NCI-H1436 (cell line): Measurements from ENCODE around the gene PSME4.

ENCODE experiments used
- DNase-seq: peaks from one replicate; lab custom pipeline; 2025; lab: John Stamatoyannopoulos, UW

Gene PSME4, protein sequence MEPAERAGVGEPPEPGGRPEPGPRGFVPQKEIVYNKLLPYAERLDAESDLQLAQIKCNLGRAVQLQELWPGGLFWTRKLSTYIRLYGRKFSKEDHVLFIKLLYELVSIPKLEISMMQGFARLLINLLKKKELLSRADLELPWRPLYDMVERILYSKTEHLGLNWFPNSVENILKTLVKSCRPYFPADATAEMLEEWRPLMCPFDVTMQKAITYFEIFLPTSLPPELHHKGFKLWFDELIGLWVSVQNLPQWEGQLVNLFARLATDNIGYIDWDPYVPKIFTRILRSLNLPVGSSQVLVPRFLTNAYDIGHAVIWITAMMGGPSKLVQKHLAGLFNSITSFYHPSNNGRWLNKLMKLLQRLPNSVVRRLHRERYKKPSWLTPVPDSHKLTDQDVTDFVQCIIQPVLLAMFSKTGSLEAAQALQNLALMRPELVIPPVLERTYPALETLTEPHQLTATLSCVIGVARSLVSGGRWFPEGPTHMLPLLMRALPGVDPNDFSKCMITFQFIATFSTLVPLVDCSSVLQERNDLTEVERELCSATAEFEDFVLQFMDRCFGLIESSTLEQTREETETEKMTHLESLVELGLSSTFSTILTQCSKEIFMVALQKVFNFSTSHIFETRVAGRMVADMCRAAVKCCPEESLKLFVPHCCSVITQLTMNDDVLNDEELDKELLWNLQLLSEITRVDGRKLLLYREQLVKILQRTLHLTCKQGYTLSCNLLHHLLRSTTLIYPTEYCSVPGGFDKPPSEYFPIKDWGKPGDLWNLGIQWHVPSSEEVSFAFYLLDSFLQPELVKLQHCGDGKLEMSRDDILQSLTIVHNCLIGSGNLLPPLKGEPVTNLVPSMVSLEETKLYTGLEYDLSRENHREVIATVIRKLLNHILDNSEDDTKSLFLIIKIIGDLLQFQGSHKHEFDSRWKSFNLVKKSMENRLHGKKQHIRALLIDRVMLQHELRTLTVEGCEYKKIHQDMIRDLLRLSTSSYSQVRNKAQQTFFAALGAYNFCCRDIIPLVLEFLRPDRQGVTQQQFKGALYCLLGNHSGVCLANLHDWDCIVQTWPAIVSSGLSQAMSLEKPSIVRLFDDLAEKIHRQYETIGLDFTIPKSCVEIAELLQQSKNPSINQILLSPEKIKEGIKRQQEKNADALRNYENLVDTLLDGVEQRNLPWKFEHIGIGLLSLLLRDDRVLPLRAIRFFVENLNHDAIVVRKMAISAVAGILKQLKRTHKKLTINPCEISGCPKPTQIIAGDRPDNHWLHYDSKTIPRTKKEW (N-terminal part only)

GRCh38 chr2:53970724-53971602 lies at the start of gene PSME4:
Gene PSME4, minus strand, starts transcription at chr2:53970993. Its CDS starts 209 bp downstream, at chr2:53970784.
- DNase-seq, result peak; percentile 82

GRCh38 chr2:54015798-54016699 lies 45.3 kb upstream of the PSME4 start:
- DNase-seq, result no peak

DNA sequence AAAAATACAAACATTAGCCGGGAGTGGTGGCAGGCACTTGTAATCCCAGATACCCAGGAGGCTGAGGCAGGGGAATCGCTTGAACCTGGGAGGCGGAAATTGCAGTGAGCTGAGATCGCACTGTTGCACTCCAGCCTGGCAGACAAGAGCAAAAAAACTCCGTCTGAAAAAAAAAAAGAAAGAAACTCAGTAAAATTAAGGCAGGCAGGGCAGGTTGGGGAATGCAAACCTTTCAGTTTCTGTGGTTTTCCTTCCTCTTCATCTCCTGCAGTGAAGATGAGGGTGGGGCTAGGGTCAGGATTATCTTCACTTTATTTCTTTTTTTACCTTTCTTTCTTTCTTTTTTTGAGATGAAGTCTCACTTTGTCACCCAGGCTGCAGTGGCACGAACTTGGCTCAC lies 43.2 kb upstream of the PSME4 start:
- no peak for DNase-seq

- DNase-seq, result no peak
Measured at GRCh38 chr2:54012538-54013141, 41.8 kb upstream of the PSME4 start.

- DNase-seq, result no peak
Measured at GRCh38 chr2:54009549-54009948, 38.8 kb upstream of the PSME4 start.

DNA sequence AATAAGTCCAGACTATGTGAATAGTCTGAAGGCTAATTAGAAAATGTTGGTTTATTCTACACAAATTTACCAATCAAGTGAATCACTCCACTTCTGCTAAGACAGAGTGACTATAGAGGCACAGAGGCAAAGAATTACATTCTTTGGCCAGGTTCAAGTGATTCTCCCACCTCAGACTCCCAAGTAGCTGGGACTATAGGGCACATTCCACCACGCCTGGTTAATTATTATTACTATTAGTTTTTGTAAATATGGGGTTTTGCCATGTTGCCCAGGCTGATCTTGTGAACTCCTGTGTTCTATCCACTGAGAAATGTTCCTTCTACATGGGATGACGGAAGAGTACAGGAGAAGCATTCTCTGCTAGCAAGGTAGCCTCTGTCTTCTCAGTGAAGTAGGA lies 37.6 kb upstream of the PSME4 start:
- no peak for DNase-seq

DNA sequence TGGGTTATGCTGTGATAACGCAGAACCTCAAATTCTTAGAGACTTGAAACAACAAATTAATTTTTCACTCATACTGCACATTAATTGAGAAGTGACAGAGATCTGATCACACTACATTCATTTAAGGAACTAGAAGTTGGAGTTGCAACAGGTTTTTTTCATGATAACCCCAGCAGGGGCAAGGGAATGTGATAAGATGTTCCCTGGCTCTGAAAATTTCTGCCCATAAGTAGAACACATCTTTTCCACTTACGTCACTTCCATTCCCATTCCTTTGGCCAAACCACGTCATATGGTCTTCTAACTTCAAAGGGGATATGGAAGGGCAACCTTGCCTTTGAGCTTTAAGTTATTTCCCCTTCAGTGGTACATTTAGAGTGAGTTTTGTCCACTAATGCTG lies 29.7 kb upstream of the PSME4 start:
- no peak for DNase-seq

- DNase-seq, result no peak
Measured at GRCh38 chr2:54000122-54000521, 29.3 kb upstream of the PSME4 start.

DNA sequence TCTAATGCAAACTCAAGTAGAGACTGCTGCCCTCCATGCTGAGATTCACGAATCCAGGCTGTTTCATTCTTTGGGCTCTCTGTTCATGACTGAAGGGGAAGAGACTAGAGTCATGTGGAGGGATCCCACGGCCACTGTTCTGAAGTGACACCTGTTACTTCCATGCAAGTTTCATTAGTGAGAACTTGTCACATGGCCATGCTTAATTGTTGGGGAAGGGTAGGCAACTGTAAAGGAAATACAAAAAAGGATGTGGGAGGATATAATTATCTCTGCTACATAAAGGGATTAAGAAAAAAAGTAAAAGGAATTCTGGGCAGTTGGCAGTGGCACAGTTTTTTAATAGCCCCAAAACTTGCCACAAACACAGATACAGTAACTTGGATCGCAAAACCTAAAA lies 28.0 kb upstream of the PSME4 start:
- no peak for DNase-seq

DNA sequence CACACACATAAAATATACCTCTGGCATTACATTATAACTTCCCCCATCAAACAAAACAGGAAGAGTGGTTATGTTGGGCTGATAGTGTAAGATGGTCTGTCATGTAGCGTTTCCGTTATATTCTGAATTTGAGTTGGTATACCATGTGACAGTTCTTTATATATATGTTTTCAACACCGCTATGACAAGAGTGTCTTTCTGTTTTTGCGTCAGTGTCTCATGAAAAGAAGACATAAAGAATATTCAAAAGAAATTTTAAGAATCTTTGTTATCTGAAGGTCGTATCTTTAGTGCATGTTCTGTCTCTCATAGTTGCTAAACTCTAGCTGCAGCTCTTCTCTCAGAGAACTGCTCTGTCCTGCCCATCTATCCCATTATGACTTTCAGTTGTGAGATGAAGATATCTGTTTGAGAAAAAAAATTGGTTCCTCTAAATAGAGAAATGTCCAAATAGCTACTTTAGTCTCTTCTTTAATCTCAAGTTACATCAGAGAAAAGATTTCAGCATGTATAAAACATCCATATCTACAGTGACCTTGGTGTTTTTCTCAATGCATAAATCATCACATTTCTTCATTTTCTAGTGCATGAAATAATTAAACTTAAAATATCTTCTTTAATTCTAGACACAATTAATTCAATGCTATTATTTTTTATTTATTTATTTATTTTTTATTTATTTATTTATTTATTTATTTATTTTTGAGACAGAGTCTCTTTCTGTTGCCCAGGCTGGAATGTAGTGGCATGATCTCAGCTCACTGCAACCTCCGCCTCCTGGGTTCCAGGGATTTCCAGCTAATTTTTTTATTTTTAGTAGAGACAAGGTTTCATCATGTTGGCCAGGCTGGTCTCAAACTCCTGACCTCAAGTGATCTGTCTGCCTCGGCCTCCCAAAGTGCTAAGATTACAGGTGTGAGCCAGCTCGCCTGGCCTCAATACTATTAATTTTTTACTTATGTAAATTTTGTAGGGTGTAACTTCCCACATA lies 24.3 kb upstream of the PSME4 start:
- DNase-seq, result no peak

- DNase-seq, result no peak
Measured at GRCh38 chr2:53991948-53992347, 21.2 kb upstream of the PSME4 start.

DNA sequence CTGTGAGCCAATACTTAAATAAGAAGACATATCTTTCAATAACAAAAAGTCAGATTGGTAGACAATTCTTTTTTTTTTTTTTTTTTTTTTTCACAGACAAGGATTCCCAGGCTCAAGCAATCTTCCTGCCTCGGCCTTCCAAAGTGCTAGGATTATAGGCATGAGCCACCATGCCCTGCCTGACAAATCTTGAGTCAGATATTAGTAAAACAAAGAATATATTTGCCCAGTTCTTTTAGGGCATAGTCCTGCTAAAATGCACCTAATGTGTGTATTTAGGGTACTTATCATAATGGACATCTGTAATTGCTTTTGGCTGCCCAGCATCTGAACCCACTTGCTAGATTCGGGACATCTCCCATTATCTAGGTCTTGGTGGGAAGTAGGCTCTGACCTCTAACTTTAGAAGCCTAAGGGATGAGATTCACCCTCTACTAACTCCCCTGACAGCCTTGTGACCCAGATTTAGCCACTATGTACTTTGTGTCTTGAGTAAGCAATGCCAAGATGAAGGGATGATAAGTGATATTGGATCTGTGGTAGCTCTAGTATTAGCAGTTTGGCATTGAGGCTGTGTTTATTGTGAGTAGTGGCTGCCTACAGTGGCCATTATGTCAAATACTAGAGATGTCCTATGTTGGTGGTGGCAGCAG lies 18.5 kb upstream of the PSME4 start:
- no peak for DNase-seq

DNA sequence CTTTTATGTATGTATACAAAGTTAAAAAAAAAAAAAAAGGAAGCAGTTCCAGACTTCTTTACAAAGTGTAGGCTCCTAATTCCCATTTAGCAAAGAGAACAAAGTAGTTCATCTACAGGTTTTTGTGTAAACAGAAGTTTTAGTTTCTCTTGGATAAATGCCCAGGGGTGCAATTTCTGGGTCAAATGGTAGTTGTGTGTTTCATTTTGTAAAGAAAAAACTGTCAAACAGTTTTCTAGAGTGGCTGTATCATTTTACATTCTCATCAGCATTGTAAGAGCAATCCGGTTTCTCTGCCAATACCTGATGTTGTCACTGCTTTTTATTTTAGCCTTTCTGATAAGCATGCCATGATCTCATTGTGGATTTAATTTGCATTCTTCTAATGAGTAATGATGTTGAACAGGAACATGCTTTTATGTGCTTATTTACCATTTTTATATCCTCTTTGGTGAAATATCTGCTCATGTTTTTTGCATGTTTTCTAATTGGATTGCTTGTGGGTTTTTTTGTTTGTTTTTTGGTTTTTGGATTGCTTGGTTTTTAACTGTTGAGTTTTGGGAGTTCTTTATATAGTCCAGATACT lies 16.6 kb upstream of the PSME4 start:
- peak; percentile 56 for DNase-seq

- DNase-seq, result no peak
Measured at GRCh38 chr2:53985646-53986045, 14.9 kb upstream of the PSME4 start.

- no peak for DNase-seq
Measured at GRCh38 chr2:53969968-53970723, 647 bp downstream of the PSME4 start.

- no peak for DNase-seq
Measured at GRCh38 chr2:53969285-53969967, 1.4 kb downstream of the PSME4 start.
